Measurements from ENCODE around the gene RIPOR3. TPM values are rescaled to one million over a fixed set of nuclear protein-coding genes. Genes with fewer than 3 reads are reported as not detected.

RIPOR3 gene
- total and polyA plus RNA-seq, 9 of the 15 experiments (the other 6 are each of a cell fraction or from before 2014, with no cell fraction given), result 3.3 to 62.7 (median 21.4) TPM

DNA sequence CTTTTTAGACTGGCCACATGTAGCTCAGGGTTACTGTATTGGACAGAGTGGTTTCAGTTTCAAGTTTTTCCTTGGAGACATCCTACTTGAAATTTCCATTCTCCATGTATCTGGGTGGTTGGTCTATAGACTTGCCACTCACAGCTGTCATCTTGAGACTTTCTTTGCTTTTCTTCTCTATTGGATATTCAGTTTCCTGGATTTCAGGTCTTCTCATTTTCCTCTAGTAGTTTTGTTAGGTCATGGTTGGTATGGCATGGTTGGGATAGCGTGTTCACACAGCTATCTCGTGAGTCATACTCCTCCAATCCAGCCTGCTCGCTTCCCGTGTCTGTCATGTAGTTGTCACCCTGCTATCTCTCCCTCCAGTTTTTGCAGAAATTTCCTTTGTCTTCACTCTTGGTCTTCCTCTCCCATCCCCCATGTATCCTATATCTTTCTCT is 132.8 kb downstream of the RIPOR3 start (continued):
- TF ChIP-seq, protein P1, sequence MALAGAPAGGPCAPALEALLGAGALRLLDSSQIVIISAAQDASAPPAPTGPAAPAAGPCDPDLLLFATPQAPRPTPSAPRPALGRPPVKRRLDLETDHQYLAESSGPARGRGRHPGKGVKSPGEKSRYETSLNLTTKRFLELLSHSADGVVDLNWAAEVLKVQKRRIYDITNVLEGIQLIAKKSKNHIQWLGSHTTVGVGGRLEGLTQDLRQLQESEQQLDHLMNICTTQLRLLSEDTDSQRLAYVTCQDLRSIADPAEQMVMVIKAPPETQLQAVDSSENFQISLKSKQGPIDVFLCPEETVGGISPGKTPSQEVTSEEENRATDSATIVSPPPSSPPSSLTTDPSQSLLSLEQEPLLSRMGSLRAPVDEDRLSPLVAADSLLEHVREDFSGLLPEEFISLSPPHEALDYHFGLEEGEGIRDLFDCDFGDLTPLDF (CRISPR knock-in tag; IDR thresholded peaks at IDR 0.05), result no peak
- TF ChIP-seq TRIM24 (IDR thresholded peaks at IDR 0.05) (peak; percentile 49 to 77; a peak in 3 of 4 replicates), TEAD1 (CRISPR knock-in tag; IDR thresholded peaks at IDR 0.05) (no peak), HDAC2 (IDR thresholded peaks at IDR 0.05) (peak; percentile 79), CHD4 (IDR thresholded peaks at IDR 0.05; ENCODE audit: insufficient read depth, insufficient replicate concordance, low read depth, low read length, poor library complexity, severe bottlenecking) (no peak), CEBPG (CRISPR knock-in tag; IDR thresholded peaks at IDR 0.05) (no peak), CEBPG (tag; conservative IDR thresholded peaks at IDR 0.05 in 1 of 2, IDR thresholded peaks at IDR 0.05 in 1 of 2) (no peak; a peak in 1 of 4 replicates), RNF2 (IDR thresholded peaks at IDR 0.05) (no peak), RBM25 (IDR thresholded peaks at IDR 0.05; ENCODE audit: low read depth, low read length, severe bottlenecking) (no peak), THRAP3 (IDR thresholded peaks at IDR 0.05; ENCODE audit: borderline replicate concordance) (no peak), TAF7 (tag; IDR thresholded peaks at IDR 0.05) (no peak), POLR2H (tag; IDR thresholded peaks at IDR 0.05; ENCODE audit: low read depth) (no peak), KHSRP (IDR thresholded peaks at IDR 0.05) (no peak), RBM39 (optimal IDR thresholded peaks at IDR 0.05; ENCODE audit: low read depth, low read length) (no peak), GATAD2A (IDR thresholded peaks at IDR 0.05) (peak; percentile 65; the same call in 1 of the 2 replicates), BACH1 (tag; IDR thresholded peaks at IDR 0.05) (no peak), ZNF263 (CRISPR knock-in tag; IDR thresholded peaks at IDR 0.05; ENCODE audit: borderline replicate concordance) (no peak), RBM15 (IDR thresholded peaks at IDR 0.05; ENCODE audit: insufficient read depth, low read length) (no peak), PHF8 (IDR thresholded peaks at IDR 0.05; ENCODE audit: borderline replicate concordance, low read length) (no peak)
- TF ChIP-seq, protein P2, sequence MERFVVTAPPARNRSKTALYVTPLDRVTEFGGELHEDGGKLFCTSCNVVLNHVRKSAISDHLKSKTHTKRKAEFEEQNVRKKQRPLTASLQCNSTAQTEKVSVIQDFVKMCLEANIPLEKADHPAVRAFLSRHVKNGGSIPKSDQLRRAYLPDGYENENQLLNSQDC (CRISPR knock-in tag; IDR thresholded peaks at IDR 0.05), result no peak
- TF ChIP-seq, protein P3, sequence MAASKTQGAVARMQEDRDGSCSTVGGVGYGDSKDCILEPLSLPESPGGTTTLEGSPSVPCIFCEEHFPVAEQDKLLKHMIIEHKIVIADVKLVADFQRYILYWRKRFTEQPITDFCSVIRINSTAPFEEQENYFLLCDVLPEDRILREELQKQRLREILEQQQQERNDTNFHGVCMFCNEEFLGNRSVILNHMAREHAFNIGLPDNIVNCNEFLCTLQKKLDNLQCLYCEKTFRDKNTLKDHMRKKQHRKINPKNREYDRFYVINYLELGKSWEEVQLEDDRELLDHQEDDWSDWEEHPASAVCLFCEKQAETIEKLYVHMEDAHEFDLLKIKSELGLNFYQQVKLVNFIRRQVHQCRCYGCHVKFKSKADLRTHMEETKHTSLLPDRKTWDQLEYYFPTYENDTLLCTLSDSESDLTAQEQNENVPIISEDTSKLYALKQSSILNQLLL (CRISPR knock-in tag; IDR thresholded peaks at IDR 0.05; ENCODE audit: borderline replicate concordance), result no peak
- TF ChIP-seq, protein P4, sequence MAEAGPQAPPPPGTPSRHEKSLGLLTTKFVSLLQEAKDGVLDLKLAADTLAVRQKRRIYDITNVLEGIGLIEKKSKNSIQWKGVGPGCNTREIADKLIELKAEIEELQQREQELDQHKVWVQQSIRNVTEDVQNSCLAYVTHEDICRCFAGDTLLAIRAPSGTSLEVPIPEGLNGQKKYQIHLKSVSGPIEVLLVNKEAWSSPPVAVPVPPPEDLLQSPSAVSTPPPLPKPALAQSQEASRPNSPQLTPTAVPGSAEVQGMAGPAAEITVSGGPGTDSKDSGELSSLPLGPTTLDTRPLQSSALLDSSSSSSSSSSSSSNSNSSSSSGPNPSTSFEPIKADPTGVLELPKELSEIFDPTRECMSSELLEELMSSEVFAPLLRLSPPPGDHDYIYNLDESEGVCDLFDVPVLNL (CRISPR knock-in tag; IDR thresholded peaks at IDR 0.05; ENCODE audit: low read depth), result no peak
- TF ChIP-seq, protein P5, sequence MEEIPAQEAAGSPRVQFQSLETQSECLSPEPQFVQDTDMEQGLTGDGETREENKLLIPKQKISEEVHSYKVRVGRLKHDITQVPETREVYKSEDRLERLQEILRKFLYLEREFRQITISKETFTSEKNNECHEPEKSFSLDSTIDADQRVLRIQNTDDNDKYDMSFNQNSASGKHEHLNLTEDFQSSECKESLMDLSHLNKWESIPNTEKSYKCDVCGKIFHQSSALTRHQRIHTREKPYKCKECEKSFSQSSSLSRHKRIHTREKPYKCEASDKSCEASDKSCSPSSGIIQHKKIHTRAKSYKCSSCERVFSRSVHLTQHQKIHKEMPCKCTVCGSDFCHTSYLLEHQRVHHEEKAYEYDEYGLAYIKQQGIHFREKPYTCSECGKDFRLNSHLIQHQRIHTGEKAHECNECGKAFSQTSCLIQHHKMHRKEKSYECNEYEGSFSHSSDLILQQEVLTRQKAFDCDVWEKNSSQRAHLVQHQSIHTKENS (CRISPR knock-in tag; IDR thresholded peaks at IDR 0.05), result no peak

All from K562 (cell line).